Measurements from ENCODE around the gene EPHA7. TPM values are rescaled to one million over a fixed set of nuclear protein-coding genes. Genes with fewer than 3 reads are reported as not detected.

EPHA7 gene
- total RNA-seq, 4 donors from 2014 or later = 3.6 to 31.0 (median 16.9) TPM

DNA sequence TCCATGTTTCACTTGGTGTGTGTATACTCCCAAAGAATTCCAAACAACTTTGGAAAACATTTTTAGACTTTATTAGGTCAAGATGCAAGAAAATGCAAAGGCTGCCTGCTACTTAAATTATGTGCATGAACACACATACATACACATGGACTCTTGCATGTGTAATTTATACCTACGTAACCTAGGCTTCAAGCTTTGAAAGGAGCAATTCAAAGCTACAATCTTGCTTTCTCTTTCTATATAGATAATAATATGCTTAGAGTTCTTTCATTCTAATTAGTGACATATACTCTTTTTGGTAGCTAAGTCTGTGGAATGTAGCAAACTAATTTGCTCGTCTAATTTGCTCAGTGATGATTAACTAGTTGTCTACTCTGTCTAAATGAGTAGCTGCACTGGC lies 146.5 kb downstream of the EPHA7 start:
- DNase-seq = no peak
- intact Hi-C loops (cut with DNase I; ENCODE audit: low total_unique reads) = no loop called here
- WGBS, 2 donors (ENCODE audit: low coverage in 1 of 2) = 50 to 52% methylated on average over 2 of the region's 2 CpGs
- in situ Hi-C loops (cut with MboI; ENCODE audit: low pct_ligation_motif_present in 1 of 4, low pct_unique_long_range_greater_than_20kb in 1 of 4, low sequenced_read_pairs in 3 of 4) = no loop called here
- Histone ChIP-seq H3K4me1 (no peaks in the 10 kb centered on the region), H3K27ac (no peak overlapping the region), H3K4me3 (no peak overlapping the region), H3K36me3 (no peaks in the 10 kb centered on the region), H3K27me3 (no peaks in the 10 kb centered on the region), H3K9me3 (no peaks in the 10 kb centered on the region)
- TF ChIP-seq POLR2AphosphoS5 (IDR thresholded peaks at IDR 0.05) (no peak), POLR2A (IDR thresholded peaks at IDR 0.05) (no peak), EP300 (IDR thresholded peaks at IDR 0.05; ENCODE audit: low read depth) (no peak)
- TF ChIP-seq, protein P1, sequence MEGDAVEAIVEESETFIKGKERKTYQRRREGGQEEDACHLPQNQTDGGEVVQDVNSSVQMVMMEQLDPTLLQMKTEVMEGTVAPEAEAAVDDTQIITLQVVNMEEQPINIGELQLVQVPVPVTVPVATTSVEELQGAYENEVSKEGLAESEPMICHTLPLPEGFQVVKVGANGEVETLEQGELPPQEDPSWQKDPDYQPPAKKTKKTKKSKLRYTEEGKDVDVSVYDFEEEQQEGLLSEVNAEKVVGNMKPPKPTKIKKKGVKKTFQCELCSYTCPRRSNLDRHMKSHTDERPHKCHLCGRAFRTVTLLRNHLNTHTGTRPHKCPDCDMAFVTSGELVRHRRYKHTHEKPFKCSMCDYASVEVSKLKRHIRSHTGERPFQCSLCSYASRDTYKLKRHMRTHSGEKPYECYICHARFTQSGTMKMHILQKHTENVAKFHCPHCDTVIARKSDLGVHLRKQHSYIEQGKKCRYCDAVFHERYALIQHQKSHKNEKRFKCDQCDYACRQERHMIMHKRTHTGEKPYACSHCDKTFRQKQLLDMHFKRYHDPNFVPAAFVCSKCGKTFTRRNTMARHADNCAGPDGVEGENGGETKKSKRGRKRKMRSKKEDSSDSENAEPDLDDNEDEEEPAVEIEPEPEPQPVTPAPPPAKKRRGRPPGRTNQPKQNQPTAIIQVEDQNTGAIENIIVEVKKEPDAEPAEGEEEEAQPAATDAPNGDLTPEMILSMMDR (IDR thresholded peaks at IDR 0.05) = no peak

DNA sequence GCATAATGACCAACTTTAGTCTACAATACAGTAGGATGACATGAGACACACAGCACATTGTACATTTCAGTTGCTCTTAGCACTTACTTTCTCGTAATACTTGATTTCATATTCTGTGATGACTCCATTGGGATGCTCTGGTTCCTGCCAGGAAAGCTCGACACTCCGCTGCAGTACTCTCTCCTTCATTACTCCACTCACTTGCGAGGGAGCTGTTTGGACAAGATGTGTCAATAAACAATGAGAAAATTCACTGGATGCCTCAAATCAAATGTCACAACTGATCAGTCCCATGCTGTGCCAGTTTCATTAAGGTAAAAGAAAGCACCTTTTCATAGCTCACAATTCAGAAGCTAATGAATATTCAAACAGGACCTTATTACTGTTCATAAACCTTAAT lies 147.1 kb downstream of the EPHA7 start:
- Histone ChIP-seq H3K27ac (no peak overlapping the region), H3K4me1 (no peaks in the 10 kb centered on the region), H3K9me3 (no peaks in the 10 kb centered on the region), H3K27me3 (no peaks in the 10 kb centered on the region), H3K36me3 (no peaks in the 10 kb centered on the region), H3K4me3 (no peak overlapping the region)
- no peak for DNase-seq
- intact Hi-C loops (cut with DNase I; ENCODE audit: low total_unique reads) (no loop called here), in situ Hi-C loops (cut with MboI; ENCODE audit: low pct_ligation_motif_present in 1 of 4, low pct_unique_long_range_greater_than_20kb in 1 of 4, low sequenced_read_pairs in 3 of 4) (no loop called here)
- TF ChIP-seq, protein P1 (IDR thresholded peaks at IDR 0.05) = no peak
- TF ChIP-seq POLR2A (IDR thresholded peaks at IDR 0.05) (no peak), EP300 (IDR thresholded peaks at IDR 0.05; ENCODE audit: low read depth) (no peak), POLR2AphosphoS5 (IDR thresholded peaks at IDR 0.05) (no peak)
- WGBS, 2 donors (ENCODE audit: low coverage in 1 of 2) = 80 to 85% methylated on average over 3 to 4 of the region's 4 CpGs

DNA sequence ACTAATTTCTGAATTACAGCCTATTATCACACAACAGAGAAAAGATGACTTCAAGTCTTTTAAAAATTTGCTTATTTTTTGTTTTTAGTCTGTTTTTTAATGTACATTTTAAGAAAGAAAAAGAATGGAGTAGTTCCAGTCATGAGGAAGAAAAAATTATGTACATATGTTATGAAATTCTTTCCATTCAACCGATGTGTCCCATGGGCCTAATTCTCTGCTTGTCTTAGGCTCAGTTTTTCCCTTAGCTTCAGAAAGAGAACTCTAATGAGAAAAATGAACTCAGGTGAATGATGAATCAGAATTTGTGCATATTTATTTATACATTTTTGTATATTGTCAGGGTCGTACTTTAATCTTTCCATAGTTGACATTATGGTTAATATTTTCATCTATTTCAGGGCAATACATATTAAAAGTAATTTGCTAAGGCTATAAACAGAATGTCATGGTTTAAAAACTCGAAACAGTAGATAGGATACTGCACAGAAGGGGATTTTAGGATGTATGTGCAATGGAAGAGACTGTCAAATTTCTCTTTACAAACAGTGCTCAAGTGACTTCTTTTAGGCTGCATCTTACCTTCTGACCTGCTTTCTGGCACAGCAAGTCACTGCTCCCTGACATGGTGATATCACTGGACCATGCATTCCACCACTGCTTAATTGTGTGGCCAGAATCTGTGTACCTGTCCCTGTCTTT lies 153.1 kb downstream of the EPHA7 start:
- TF ChIP-seq EP300 (IDR thresholded peaks at IDR 0.05; ENCODE audit: low read depth) (no peak), POLR2A (IDR thresholded peaks at IDR 0.05) (no peak), POLR2AphosphoS5 (IDR thresholded peaks at IDR 0.05) (no peak)
- TF ChIP-seq, protein P1 (IDR thresholded peaks at IDR 0.05) = no peak
- H3K4me3 ChIP-seq = no peak overlapping the region
- no peaks in the 10 kb centered on the region for H3K9me3 ChIP-seq
- no peaks in the 10 kb centered on the region for H3K36me3 ChIP-seq
- in situ Hi-C loops (cut with MboI; ENCODE audit: low pct_ligation_motif_present in 1 of 4, low pct_unique_long_range_greater_than_20kb in 1 of 4, low sequenced_read_pairs in 3 of 4) = no loop called here
- no peaks in the 10 kb centered on the region for H3K4me1 ChIP-seq
- no peak for DNase-seq
- 52 to 55% methylated on average over 3 of the region's 3 CpGs for WGBS, 2 donors (ENCODE audit: low coverage in 1 of 2)
- intact Hi-C loops (cut with DNase I; ENCODE audit: low total_unique reads) = no loop called here
- no peak overlapping the region for H3K27ac ChIP-seq
- no peaks in the 10 kb centered on the region for H3K27me3 ChIP-seq

DNA sequence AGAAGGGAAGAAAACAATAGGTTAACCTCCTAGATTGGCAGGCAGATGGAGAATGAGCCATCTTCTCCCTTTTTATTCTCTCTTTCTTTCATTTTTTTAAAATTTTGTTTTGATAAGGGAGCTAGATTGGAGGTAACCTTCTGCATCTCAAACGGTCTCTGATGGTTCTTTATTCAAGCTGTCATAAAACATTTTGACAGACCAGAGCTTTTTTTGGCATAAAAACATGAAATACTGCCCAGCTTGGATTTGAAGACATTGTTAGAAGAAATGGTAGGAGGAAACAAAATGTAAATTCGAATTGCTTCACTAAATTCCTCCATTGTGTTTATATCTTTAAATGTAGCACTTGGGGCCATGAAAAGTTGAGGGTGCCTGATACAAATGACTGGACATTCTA lies 158.5 kb downstream of the EPHA7 start:
- in situ Hi-C loops (cut with MboI; ENCODE audit: low pct_ligation_motif_present in 1 of 4, low pct_unique_long_range_greater_than_20kb in 1 of 4, low sequenced_read_pairs in 3 of 4) = no loop called here
- Histone ChIP-seq H3K27ac (no peak overlapping the region), H3K36me3 (no peaks in the 10 kb centered on the region), H3K27me3 (no peaks in the 10 kb centered on the region), H3K9me3 (no peaks in the 10 kb centered on the region), H3K4me3 (no peak overlapping the region), H3K4me1 (no peaks in the 10 kb centered on the region)
- intact Hi-C loops (cut with DNase I; ENCODE audit: low total_unique reads) = no loop called here
- no peak for DNase-seq
- 22 to 24% methylated on average over 2 of the region's 2 CpGs for WGBS, 2 donors (ENCODE audit: low coverage in 1 of 2)
- TF ChIP-seq, protein P1 (IDR thresholded peaks at IDR 0.05) = no peak
- no peak for TF ChIP-seq POLR2AphosphoS5 (IDR thresholded peaks at IDR 0.05)
